ENCODE data around the gene RIMS1.

- no peak for TF ChIP-seq POLR2A (IDR thresholded peaks at IDR 0.05)
- TF ChIP-seq, protein P1, sequence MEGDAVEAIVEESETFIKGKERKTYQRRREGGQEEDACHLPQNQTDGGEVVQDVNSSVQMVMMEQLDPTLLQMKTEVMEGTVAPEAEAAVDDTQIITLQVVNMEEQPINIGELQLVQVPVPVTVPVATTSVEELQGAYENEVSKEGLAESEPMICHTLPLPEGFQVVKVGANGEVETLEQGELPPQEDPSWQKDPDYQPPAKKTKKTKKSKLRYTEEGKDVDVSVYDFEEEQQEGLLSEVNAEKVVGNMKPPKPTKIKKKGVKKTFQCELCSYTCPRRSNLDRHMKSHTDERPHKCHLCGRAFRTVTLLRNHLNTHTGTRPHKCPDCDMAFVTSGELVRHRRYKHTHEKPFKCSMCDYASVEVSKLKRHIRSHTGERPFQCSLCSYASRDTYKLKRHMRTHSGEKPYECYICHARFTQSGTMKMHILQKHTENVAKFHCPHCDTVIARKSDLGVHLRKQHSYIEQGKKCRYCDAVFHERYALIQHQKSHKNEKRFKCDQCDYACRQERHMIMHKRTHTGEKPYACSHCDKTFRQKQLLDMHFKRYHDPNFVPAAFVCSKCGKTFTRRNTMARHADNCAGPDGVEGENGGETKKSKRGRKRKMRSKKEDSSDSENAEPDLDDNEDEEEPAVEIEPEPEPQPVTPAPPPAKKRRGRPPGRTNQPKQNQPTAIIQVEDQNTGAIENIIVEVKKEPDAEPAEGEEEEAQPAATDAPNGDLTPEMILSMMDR (IDR thresholded peaks at IDR 0.05 in 4 of 5, conservative IDR thresholded peaks at IDR 0.05 in 1 of 5): no peak
These were observed 33.4 kb upstream of the RIMS1 start for GRCh38 chr6:71852948-71853347.

Measured in gastrocnemius medialis (tissue), 4 donors.